HepG2 (cell line): ENCODE results near the gene KATNB1. TPM values are rescaled to one million over a fixed set of nuclear protein-coding genes. Genes with fewer than 3 reads are reported as not detected.

ENCODE experiments used
- EEA1 ChIP-seq: sonication (generic); formaldehyde crosslinking; IDR thresholded peaks from 2 replicates; pipeline ENCODE4 v1.5.1; 2020; ENCODE audit warnings: mild to moderate bottlenecking, missing genetic modification reagents, borderline replicate concordance
- HDAC1 ChIP-seq: sonication (generic); formaldehyde crosslinking; IDR thresholded peaks from 2 replicates; pipeline ENCODE4 v1.5.1; 2020; ENCODE audit warnings: mild to moderate bottlenecking, missing genetic modification reagents
- JARID2 ChIP-seq: sonication (generic); formaldehyde crosslinking; IDR thresholded peaks from 2 replicates; pipeline ENCODE4 v1.8.1; 2023; ENCODE audit warnings: missing genetic modification reagents, inconsistent platforms; ENCODE audit not compliant: insufficient replicate concordance
- MTF1 ChIP-seq: sonication (generic); formaldehyde crosslinking; IDR thresholded peaks from 2 replicates; pipeline ENCODE4 v1.5.0; 2020; ENCODE audit warnings: missing genetic modification reagents
- NONO ChIP-seq, 2 experiments: fragments of 450-650 bp in 1 of 2; sonication (generic) in 1 of 2; formaldehyde crosslinking in 1 of 2; IDR thresholded peaks in 1 of 2; conservative IDR thresholded peaks in 1 of 2; 2 replicates each; pipeline versions ENCODE4 v1.6.1 to v1.8.0; 2017 to 2022; ENCODE audit warnings: mild to moderate bottlenecking in 1 of 2, missing genetic modification reagents in 1 of 2, moderate library complexity in 1 of 2
- NPAS2 ChIP-seq: sonication (generic); formaldehyde crosslinking; IDR thresholded peaks from 2 replicates; pipeline ENCODE4 v1.8.0; 2022; ENCODE audit warnings: mild to moderate bottlenecking, missing genetic modification reagents, borderline replicate concordance
- POLR2AphosphoS2 ChIP-seq: IDR thresholded peaks from 2 replicates; pipeline ENCODE4 v1.6.1; 2011; ENCODE audit warnings: low read depth, low read length, improper control_type of control experiment
- PRDM15 ChIP-seq: sonication (generic); formaldehyde crosslinking; IDR thresholded peaks from 2 replicates; pipeline ENCODE4 v1.4.0; 2020; ENCODE audit warnings: missing genetic modification reagents
- REST ChIP-seq, 2 experiments: IDR thresholded peaks; 2 replicates each; pipeline ENCODE4 v1.6.1; 2011 to 2012; ENCODE audit warnings: low read length in 2 of 2, borderline replicate concordance in 1 of 2, low read depth in 1 of 2, mild to moderate bottlenecking in 1 of 2, moderate library complexity in 1 of 2
- SMARCC2 ChIP-seq: fragments of 450-650 bp; IDR thresholded peaks from 2 replicates; pipeline ENCODE4 v1.6.1; 2017; ENCODE audit warnings: antibody characterized with exemption, mild to moderate bottlenecking
- ZMAT3 ChIP-seq: sonication (generic); formaldehyde crosslinking; conservative IDR thresholded peaks from 2 replicates; pipeline ENCODE4 v1.7.0; 2021; ENCODE audit warnings: missing genetic modification reagents
- ZNF234 ChIP-seq: sonication (generic); formaldehyde crosslinking; conservative IDR thresholded peaks from 2 replicates; pipeline ENCODE4 v1.5.1; 2020; ENCODE audit warnings: mild to moderate bottlenecking, missing genetic modification reagents
- ZNF337 ChIP-seq: sonication (generic); formaldehyde crosslinking; IDR thresholded peaks from 2 replicates; pipeline ENCODE4 v1.5.1; 2020; ENCODE audit warnings: missing genetic modification reagents, low read depth, mild to moderate bottlenecking, borderline replicate concordance
- ZNF672 ChIP-seq: sonication (generic); formaldehyde crosslinking; IDR thresholded peaks from 2 replicates; pipeline ENCODE4 v1.8.1; 2022; ENCODE audit warnings: missing genetic modification reagents
- ZNF83 ChIP-seq: sonication (generic); formaldehyde crosslinking; IDR thresholded peaks from 2 replicates; pipeline ENCODE4 v1.4.0; 2020; ENCODE audit warnings: missing genetic modification reagents, mild to moderate bottlenecking, borderline replicate concordance
- polyA plus RNA-seq, 8 experiments: library from polyadenylated mRNA; depleted of rRNA in 3 of 8; stranded (reverse) in 7 of 8; unstranded in 1 of 8; fragments of >200 nt; fragmentation: Illumina TruSeq in 4 of 8; extraction: Trizol in 4 of 8; gene quantifications; 2 replicates each; pipeline versions ENCODE4 v1.2.1 to v1.2.3, GENCODE V29; 2011 to 2016; ENCODE audit warnings: low read depth in 4 of 8, missing spikeins in 1 of 8, mixed read lengths in 1 of 8; ENCODE audit not compliant: insufficient read depth in 1 of 8
- total RNA-seq, 5 experiments: library from RNA; depleted of rRNA; stranded (reverse); fragments of >200 nt; fragmentation: Illumina TruSeq; extraction: Trizol; gene quantifications; 2 replicates each; pipeline ENCODE4 v1.2.3, GENCODE V29; 2016; ENCODE audit warnings: low read depth in 1 of 5
- TF ChIP-seq, protein P1 (sequence below): IDR thresholded peaks from 2 replicates; pipeline ENCODE4 v1.6.1; 2018; ENCODE audit warnings: missing genetic modification reagents
- TF ChIP-seq, protein P2 (sequence below): sonication (generic); formaldehyde crosslinking; IDR thresholded peaks from 2 replicates; pipeline ENCODE4 v1.4.0; 2020; ENCODE audit warnings: missing genetic modification reagents

The KATNB1 gene
- total and polyA plus RNA-seq, 2 of the 13 experiments (the other 11 are each of a cell fraction or from before 2014, with no cell fraction given): 31.5 to 43.5 TPM

DNA sequence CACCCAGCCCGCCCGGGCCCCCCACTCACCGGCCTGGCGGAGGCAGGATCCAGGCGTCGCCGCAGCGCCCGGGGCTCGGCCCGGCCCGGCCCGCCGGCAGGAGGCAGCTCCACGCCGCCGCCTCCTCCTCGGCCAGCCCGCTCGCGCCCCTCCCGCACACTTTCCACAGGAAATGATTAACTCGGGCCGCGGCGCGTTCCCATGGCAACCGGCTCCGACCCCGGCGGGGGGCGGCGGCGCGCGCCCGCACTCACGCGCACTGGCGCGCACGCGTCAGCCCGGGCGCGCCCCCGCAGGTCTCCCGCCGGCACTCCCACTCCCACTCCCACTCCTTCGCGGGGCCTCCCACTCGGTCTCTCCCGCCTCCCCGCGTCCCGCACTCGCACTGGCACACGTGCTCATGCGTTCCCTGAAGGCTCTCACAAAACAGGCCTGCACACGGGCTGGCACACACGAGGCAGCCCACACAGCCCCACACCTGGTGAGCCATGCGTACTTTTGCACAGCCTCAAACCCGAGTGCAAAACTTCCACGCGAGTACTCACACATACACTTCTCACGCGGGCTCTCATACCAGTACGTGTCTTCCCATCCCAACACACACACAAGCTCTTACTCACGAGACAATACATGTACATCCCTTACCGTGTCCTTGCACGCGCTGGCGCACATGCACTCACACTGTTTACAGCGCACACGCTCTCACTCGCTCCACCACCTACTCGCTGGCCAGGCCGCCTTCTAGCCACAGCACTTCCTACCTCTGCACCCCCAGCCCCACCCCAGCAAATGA lies 67.0 kb downstream of the KATNB1 start, which contains the start of gene KIFC3 (continued):
- TF ChIP-seq PRDM15 (CRISPR knock-in tag) (no peak; the same call in 1 of the 2 replicates), ZNF83 (peak; percentile 79; the same call in 1 of the 2 replicates), POLR2AphosphoS2 (no peak), SMARCC2 (no peak), ZNF672 (CRISPR knock-in tag) (peak; percentile 94), NPAS2 (CRISPR knock-in tag) (no peak), NONO (IDR thresholded peaks at IDR 0.05) (no peak), NONO (CRISPR knock-in tag; conservative IDR thresholded peaks at IDR 0.05) (peak; percentile 82), EEA1 (CRISPR knock-in tag) (0 out of 2 replicates have a peak, but pooled peaks have one; percentile 38), REST (IDR thresholded peaks at IDR 0.05; ENCODE audit: borderline replicate concordance in 1 of 2, low read depth in 1 of 2, low read length in 2 of 2) (no peak), JARID2 (CRISPR knock-in tag) (no peak), ZNF337 (no peak), ZMAT3 (CRISPR knock-in tag) (peak; percentile 94), MTF1 (CRISPR knock-in tag) (no peak; the same call in 1 of the 2 replicates), HDAC1 (peak; percentile 93), ZNF234 (CRISPR knock-in tag) (no peak; the same call in 1 of the 2 replicates)
- TF ChIP-seq, protein P1, sequence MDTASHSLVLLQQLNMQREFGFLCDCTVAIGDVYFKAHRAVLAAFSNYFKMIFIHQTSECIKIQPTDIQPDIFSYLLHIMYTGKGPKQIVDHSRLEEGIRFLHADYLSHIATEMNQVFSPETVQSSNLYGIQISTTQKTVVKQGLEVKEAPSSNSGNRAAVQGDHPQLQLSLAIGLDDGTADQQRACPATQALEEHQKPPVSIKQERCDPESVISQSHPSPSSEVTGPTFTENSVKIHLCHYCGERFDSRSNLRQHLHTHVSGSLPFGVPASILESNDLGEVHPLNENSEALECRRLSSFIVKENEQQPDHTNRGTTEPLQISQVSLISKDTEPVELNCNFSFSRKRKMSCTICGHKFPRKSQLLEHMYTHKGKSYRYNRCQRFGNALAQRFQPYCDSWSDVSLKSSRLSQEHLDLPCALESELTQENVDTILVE (CRISPR knock-in tag): no peak; the same call in 1 of the 2 replicates
- TF ChIP-seq, protein P2, sequence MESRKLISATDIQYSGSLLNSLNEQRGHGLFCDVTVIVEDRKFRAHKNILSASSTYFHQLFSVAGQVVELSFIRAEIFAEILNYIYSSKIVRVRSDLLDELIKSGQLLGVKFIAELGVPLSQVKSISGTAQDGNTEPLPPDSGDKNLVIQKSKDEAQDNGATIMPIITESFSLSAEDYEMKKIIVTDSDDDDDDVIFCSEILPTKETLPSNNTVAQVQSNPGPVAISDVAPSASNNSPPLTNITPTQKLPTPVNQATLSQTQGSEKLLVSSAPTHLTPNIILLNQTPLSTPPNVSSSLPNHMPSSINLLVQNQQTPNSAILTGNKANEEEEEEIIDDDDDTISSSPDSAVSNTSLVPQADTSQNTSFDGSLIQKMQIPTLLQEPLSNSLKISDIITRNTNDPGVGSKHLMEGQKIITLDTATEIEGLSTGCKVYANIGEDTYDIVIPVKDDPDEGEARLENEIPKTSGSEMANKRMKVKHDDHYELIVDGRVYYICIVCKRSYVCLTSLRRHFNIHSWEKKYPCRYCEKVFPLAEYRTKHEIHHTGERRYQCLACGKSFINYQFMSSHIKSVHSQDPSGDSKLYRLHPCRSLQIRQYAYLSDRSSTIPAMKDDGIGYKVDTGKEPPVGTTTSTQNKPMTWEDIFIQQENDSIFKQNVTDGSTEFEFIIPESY (CRISPR knock-in tag): peak; percentile 48; the same call in 1 of the 2 replicates
